SK-N-SH treated with all-trans-retinoic acid at 6 μM for 48 hours (cell line): ENCODE data around the gene ANKRD44.

Experiments used
- ARNTL ChIP-seq: fragments of 450-650 bp; formaldehyde crosslinking; IDR thresholded peaks from 2 replicates; pipeline ENCODE4 v1.5.0; 2020; ENCODE audit warnings: low read depth, mild to moderate bottlenecking, moderate library complexity, borderline replicate concordance
- CSDC2 ChIP-seq: fragments of 250-450 bp; sonication (Bioruptor Pico); IDR thresholded peaks from 2 replicates; pipeline ENCODE4 v1.5.0; 2020; ENCODE audit warnings: mild to moderate bottlenecking, moderate library complexity
- ESRRG ChIP-seq: fragments of 250-450 bp; sonication (Bioruptor Pico); IDR thresholded peaks from 2 replicates; pipeline ENCODE4 v1.6.1; 2021; ENCODE audit warnings: mild to moderate bottlenecking
- GLIS3 ChIP-seq: fragments of 250-450 bp; sonication (Bioruptor Pico); IDR thresholded peaks from 2 replicates; pipeline ENCODE4 v1.5.0; 2020; ENCODE audit warnings: mild to moderate bottlenecking, moderate library complexity
- ISL1 ChIP-seq: fragments of 250-450 bp; sonication (Bioruptor Pico); IDR thresholded peaks from 2 replicates; pipeline ENCODE4 v2.1.2; 2022; ENCODE audit warnings: mild to moderate bottlenecking, moderate library complexity
- OSR1 ChIP-seq: fragments of 250-450 bp; sonication (Bioruptor Pico); IDR thresholded peaks from 2 replicates; pipeline ENCODE4 v1.8.0; 2022; ENCODE audit warnings: moderate library complexity, mild to moderate bottlenecking, inconsistent platforms
- PPARA ChIP-seq: fragments of 250-450 bp; sonication (Bioruptor Pico); IDR thresholded peaks from 2 replicates; pipeline ENCODE4 v1.5.0; 2020; ENCODE audit warnings: mild to moderate bottlenecking, borderline replicate concordance
- RARB ChIP-seq: fragments of 250-450 bp; sonication (Bioruptor Pico); IDR thresholded peaks from 2 replicates; pipeline ENCODE4 v1.8.0; 2021; ENCODE audit warnings: mild to moderate bottlenecking, moderate library complexity
- TCF4 ChIP-seq: fragments of 250-450 bp; sonication (Bioruptor Pico); IDR thresholded peaks from 2 replicates; pipeline ENCODE4 v1.8.0; 2021; ENCODE audit warnings: mild to moderate bottlenecking, moderate library complexity, borderline replicate concordance
- TOX ChIP-seq: fragments of 250-450 bp; sonication (Bioruptor Pico); IDR thresholded peaks from 2 replicates; pipeline ENCODE4 v1.8.0; 2021; ENCODE audit warnings: mild to moderate bottlenecking, moderate library complexity, borderline replicate concordance
- ZFP3 ChIP-seq: fragments of 250-450 bp; sonication (Bioruptor Pico); IDR thresholded peaks from 2 replicates; pipeline ENCODE4 v1.5.0; 2020; ENCODE audit warnings: mild to moderate bottlenecking, moderate library complexity
- ZFP30 ChIP-seq: fragments of 450-650 bp; formaldehyde crosslinking; IDR thresholded peaks from 2 replicates; pipeline ENCODE4 v1.5.0; 2022; ENCODE audit warnings: mild to moderate bottlenecking, moderate library complexity
- ZNF565 ChIP-seq: fragments of 450-650 bp; formaldehyde crosslinking; conservative IDR thresholded peaks from 2 replicates; pipeline ENCODE4 v1.5.0; 2020; ENCODE audit warnings: low read depth, mild to moderate bottlenecking, moderate library complexity
- TF ChIP-seq, protein P1 (sequence below): fragments of 250-450 bp; sonication (Bioruptor Pico); IDR thresholded peaks from 2 replicates; pipeline ENCODE4 v1.8.0; 2020; ENCODE audit warnings: mild to moderate bottlenecking, moderate library complexity, borderline replicate concordance

- TF ChIP-seq, protein P1, sequence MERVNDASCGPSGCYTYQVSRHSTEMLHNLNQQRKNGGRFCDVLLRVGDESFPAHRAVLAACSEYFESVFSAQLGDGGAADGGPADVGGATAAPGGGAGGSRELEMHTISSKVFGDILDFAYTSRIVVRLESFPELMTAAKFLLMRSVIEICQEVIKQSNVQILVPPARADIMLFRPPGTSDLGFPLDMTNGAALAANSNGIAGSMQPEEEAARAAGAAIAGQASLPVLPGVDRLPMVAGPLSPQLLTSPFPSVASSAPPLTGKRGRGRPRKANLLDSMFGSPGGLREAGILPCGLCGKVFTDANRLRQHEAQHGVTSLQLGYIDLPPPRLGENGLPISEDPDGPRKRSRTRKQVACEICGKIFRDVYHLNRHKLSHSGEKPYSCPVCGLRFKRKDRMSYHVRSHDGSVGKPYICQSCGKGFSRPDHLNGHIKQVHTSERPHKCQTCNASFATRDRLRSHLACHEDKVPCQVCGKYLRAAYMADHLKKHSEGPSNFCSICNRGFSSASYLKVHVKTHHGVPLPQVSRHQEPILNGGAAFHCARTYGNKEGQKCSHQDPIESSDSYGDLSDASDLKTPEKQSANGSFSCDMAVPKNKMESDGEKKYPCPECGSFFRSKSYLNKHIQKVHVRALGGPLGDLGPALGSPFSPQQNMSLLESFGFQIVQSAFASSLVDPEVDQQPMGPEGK: no peak
- no peak for TF ChIP-seq ARNTL (CRISPR knock-in tag)
- no peak for TF ChIP-seq OSR1 (CRISPR knock-in tag)
- no peak for TF ChIP-seq ZFP30 (CRISPR knock-in tag)
- no peak for TF ChIP-seq ZNF565
- no peak for TF ChIP-seq PPARA (CRISPR knock-in tag)
- no peak for TF ChIP-seq GLIS3
- no peak for TF ChIP-seq TCF4 (CRISPR knock-in tag)
- TF ChIP-seq TOX (CRISPR knock-in tag): no peak
- no peak for TF ChIP-seq RARB (CRISPR knock-in tag)
- TF ChIP-seq ESRRG (CRISPR knock-in tag): no peak
- TF ChIP-seq ISL1 (CRISPR knock-in tag): no peak
- TF ChIP-seq CSDC2 (CRISPR knock-in tag): no peak
- TF ChIP-seq ZFP3 (CRISPR knock-in tag): no peak
Measured at GRCh38 chr2:197080578-197081216, 229.9 kb downstream of the ANKRD44 start.
